CD4-positive, alpha-beta T cell (primary cell): Measurements from ENCODE around the gene PKD1L1. TPM values are rescaled to one million over a fixed set of nuclear protein-coding genes. Genes with fewer than 3 reads are reported as not detected.

Experiments used
- ATAC-seq: fragments of 200-7000 bp; cut with Tn5 transposase; one replicate; pipeline ENCODE4 v1.10.0; 2022; ENCODE audit warnings: mild to moderate bottlenecking; ENCODE audit not compliant: poor library complexity
- CTCF ChIA-PET: fragments of 350-600 bp; sonication (Branson Sonifier 250); formaldehyde crosslinking; loops from one replicate; lab custom pipeline; 2021; ENCODE audit warnings: antibody characterized with exemption, inconsistent platforms; lab: Charles Lee
- POLR2A ChIA-PET: fragments of 350-600 bp; sonication (Branson Sonifier 250); formaldehyde crosslinking; loops from one replicate; lab custom pipeline; 2021; ENCODE audit warnings: antibody characterized with exemption, inconsistent platforms; lab: Charles Lee
- DNase-seq, 14 experiments: peaks; one replicate each; pipeline ENCODE4 v3.0.0-alpha.2; 2013 to 2020; ENCODE audit warnings: mixed read lengths in 2 of 14
- H3K27ac ChIP-seq, 2 donors: one replicate each; pipeline versions ENCODE4 v1.5.1 to v1.7.0; 2013; ENCODE audit warnings: low read length in 2 of 2, low read depth in 1 of 2, mild to moderate bottlenecking in 1 of 2
- H3K27me3 ChIP-seq, 2 experiments: 1 replicate in 1 of 2; 2 replicates in 1 of 2; pipeline versions ENCODE4 v1.6.1 to v1.7.0; 2013; ENCODE audit warnings: low read length in 2 of 2, control low read depth in 1 of 2, mild to moderate bottlenecking in 1 of 2, moderate library complexity in 1 of 2; ENCODE audit not compliant: insufficient read depth in 2 of 2, control insufficient read depth in 1 of 2
- H3K36me3 ChIP-seq: one replicate; pipeline ENCODE4 v1.6.1; 2013; ENCODE audit warnings: low read length, control low read depth; ENCODE audit not compliant: insufficient read depth
- H3K4me1 ChIP-seq: one replicate; pipeline ENCODE4 v1.6.1; 2013; ENCODE audit warnings: low read length, control low read depth; ENCODE audit not compliant: insufficient read depth
- H3K4me3 ChIP-seq: one replicate; pipeline ENCODE4 v1.5.1; 2013; ENCODE audit warnings: mild to moderate bottlenecking, low read length, moderate library complexity
- H3K9me3 ChIP-seq, 2 experiments: 1 replicate in 1 of 2; 2 replicates in 1 of 2; pipeline versions ENCODE4 v1.6.1 to v1.7.0; 2013; ENCODE audit warnings: low read length in 2 of 2, mild to moderate bottlenecking in 2 of 2, control low read depth in 1 of 2, moderate library complexity in 1 of 2; ENCODE audit not compliant: control insufficient read depth in 1 of 2, insufficient read depth in 1 of 2
- H3K27ac Mint-ChIP-seq: one replicate; pipeline ENCODE4 v1.8.0; 2020; ENCODE audit warnings: mixed read lengths
- H3K27me3 Mint-ChIP-seq: one replicate; pipeline ENCODE4 v1.8.0; 2021; ENCODE audit warnings: mixed read lengths
- H3K36me3 Mint-ChIP-seq: one replicate; pipeline ENCODE4 v1.8.0; 2021; ENCODE audit warnings: low read depth, mixed read lengths
- H3K4me1 Mint-ChIP-seq: one replicate; pipeline ENCODE4 v1.8.0; 2021; ENCODE audit warnings: low read depth, mixed read lengths
- H3K4me3 Mint-ChIP-seq: one replicate; pipeline ENCODE4 v1.8.0; 2020; ENCODE audit warnings: mild to moderate bottlenecking, mixed read lengths
- H3K9me3 Mint-ChIP-seq: one replicate; pipeline ENCODE4 v1.8.0; 2020; ENCODE audit warnings: mixed read lengths
- CTCF ChIP-seq: fragments of 200-600 bp; IDR thresholded peaks from one replicate; pipeline ENCODE4 v1.8.0; 2022; ENCODE audit warnings: antibody characterized with exemption, mild to moderate bottlenecking
- intact Hi-C, 2 experiments: fragments of 100-400 bp; cut with DNase I in 1 of 2; cut with micrococcal nuclease in 1 of 2; formaldehyde crosslinking; loops; one replicate each; pipeline versions ENCODE4 v1.15.1 to v1.9.0; 2023 to 2025; cut with DNase I, micrococcal nuclease
- total RNA-seq, 174 experiments: library from RNA in 2 of 174; stranded (reverse) in 2 of 174; gene quantifications; one replicate each; pipeline ENCODE4 v1.2.3 and lab custom pipeline; 2021 to 2026

The PKD1L1 gene
- total RNA-seq, 2 experiments from 2014 or later: 0.20 to 0.25 TPM

DNA sequence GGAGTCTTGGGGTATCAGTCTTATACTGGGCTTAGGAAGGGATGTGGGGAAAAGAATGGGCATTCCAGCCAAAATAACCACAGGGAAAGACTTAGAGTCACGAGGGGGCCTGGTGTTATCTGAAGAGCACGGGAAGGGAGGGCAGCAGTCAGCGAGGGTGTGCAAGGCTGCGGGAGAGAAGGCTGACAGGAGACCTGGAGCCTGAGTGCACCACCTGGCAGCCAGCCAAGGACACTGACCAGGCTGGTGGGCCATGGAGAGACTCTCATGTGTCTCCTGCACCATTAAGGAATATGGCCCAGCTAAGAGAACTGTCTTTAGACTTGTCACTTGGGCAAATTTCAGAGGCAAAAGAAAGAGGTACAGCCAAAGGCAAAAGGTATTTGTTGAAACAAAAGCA is 69.6 kb downstream of the PKD1L1 start:
- Histone ChIP-seq H3K36me3 (no peaks in the 10 kb centered on the region), H3K27ac (no peak overlapping the region), H3K4me1 (no peaks in the 10 kb centered on the region), H3K9me3 (no peaks in the 10 kb centered on the region), H3K27me3 (no peaks in the 10 kb centered on the region), H3K4me3 (no peak overlapping the region)
- H3K9me3 Mint-ChIP-seq: no peaks in the 10 kb centered on the region
- no peak overlapping the region for H3K27ac Mint-ChIP-seq
- H3K36me3 Mint-ChIP-seq: no peaks in the 10 kb centered on the region
- H3K27me3 Mint-ChIP-seq: no peaks in the 10 kb centered on the region
- POLR2A ChIA-PET: no interaction called here
- TF ChIP-seq CTCF: no peak
- no peak for DNase-seq
- intact Hi-C loops: no loop called here
- CTCF ChIA-PET: no interaction called here
- no peak for ATAC-seq
- no peak overlapping the region for H3K4me3 Mint-ChIP-seq
- no peaks in the 10 kb centered on the region for H3K4me1 Mint-ChIP-seq

DNA sequence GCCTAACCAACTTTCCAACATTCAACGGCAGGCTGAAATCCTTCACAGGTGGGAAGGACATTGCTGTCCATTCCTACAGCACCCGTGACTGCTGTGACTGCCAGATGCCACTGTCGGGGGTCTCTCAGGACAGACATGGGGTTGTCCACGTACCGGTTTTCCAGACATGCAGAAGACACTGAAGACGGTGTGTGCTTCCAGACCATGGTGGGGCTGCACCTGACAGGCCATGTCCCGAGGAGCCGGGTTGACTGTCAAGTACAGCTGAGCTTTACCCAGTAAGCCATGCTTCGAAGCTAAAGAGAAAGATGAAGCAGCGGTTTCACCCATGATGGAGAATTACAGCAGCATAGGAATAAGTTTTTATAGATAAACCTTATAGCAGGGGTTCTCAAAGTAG is 70.9 kb downstream of the PKD1L1 start:
- Mint-ChIP-seq H3K27ac (no peak overlapping the region), H3K27me3 (no peaks in the 10 kb centered on the region), H3K4me3 (no peak overlapping the region), H3K36me3 (no peaks in the 10 kb centered on the region), H3K9me3 (no peaks in the 10 kb centered on the region), H3K4me1 (no peaks in the 10 kb centered on the region)
- H3K4me3 ChIP-seq: no peak overlapping the region
- no peaks in the 10 kb centered on the region for H3K36me3 ChIP-seq
- TF ChIP-seq CTCF: no peak
- no peaks in the 10 kb centered on the region for H3K4me1 ChIP-seq
- intact Hi-C loops: no loop called here
- ATAC-seq (no peak), DNase-seq (no peak)
- POLR2A ChIA-PET: no interaction called here
- H3K9me3 ChIP-seq: no peaks in the 10 kb centered on the region
- no peak overlapping the region for H3K27ac ChIP-seq
- CTCF ChIA-PET: no interaction called here
- H3K27me3 ChIP-seq: no peaks in the 10 kb centered on the region

GRCh38 chr7:47875998-47876744 is 72.1 kb downstream of the PKD1L1 start:
- no peak for TF ChIP-seq CTCF
- H3K27me3 ChIP-seq: no peaks in the 10 kb centered on the region
- Mint-ChIP-seq H3K27ac (no peak overlapping the region), H3K27me3 (no peaks in the 10 kb centered on the region), H3K4me1 (no peaks in the 10 kb centered on the region), H3K9me3 (no peaks in the 10 kb centered on the region), H3K36me3 (no peaks in the 10 kb centered on the region), H3K4me3 (no peak overlapping the region)
- no peaks in the 10 kb centered on the region for H3K36me3 ChIP-seq
- intact Hi-C loops: no loop called here
- no peak for ATAC-seq
- H3K4me1 ChIP-seq: no peaks in the 10 kb centered on the region
- H3K9me3 ChIP-seq: no peaks in the 10 kb centered on the region
- DNase-seq: no peak
- POLR2A ChIA-PET: no interaction called here
- H3K27ac ChIP-seq: no peak overlapping the region
- no peak overlapping the region for H3K4me3 ChIP-seq
- CTCF ChIA-PET: no interaction called here
